Hematopoietic multipotent progenitor cell treated with erythropoietin and hydrocortisone succinate and interleukin-3 and kit ligand, for 17 days (in vitro differentiated cells): ENCODE results near the gene PLCG1.

Experiments
- DNase-seq: peaks from one replicate; pipeline ENCODE4 v3.0.0-alpha.2; 2015; ENCODE audit warnings: low spot score

Gene PLCG1

GRCh38 chr20:41167481-41168253 is 30.3 kb downstream of the PLCG1 start:
- DNase-seq = no peak

- DNase-seq = no peak
These were observed 31.2 kb downstream of the PLCG1 start for GRCh38 chr20:41168281-41169161.

- no peak for DNase-seq
These were observed 31.9 kb downstream of the PLCG1 start for GRCh38 chr20:41169162-41169690.

GRCh38 chr20:41169791-41170351 is 32.5 kb downstream of the PLCG1 start:
- DNase-seq = no peak

GRCh38 chr20:41170386-41171105 is 33.2 kb downstream of the PLCG1 start:
- DNase-seq = no peak

- no peak for DNase-seq
These were observed 34.5 kb downstream of the PLCG1 start for GRCh38 chr20:41171736-41172295.

- no peak for DNase-seq
These were observed 35.2 kb downstream of the PLCG1 start for GRCh38 chr20:41172296-41173140.

- peak; percentile 62 for DNase-seq
These were observed 35.9 kb downstream of the PLCG1 start for GRCh38 chr20:41173161-41173721.

- no peak for DNase-seq
These were observed 36.5 kb downstream of the PLCG1 start for GRCh38 chr20:41173791-41174341.

GRCh38 chr20:41174373-41174772 is 37.0 kb downstream of the PLCG1 start:
- DNase-seq = no peak

GRCh38 chr20:41174782-41175181 is 37.4 kb downstream of the PLCG1 start:
- DNase-seq = no peak

- no peak for DNase-seq
These were observed 37.9 kb downstream of the PLCG1 start for GRCh38 chr20:41175201-41175651.

- no peak for DNase-seq
These were observed 38.5 kb downstream of the PLCG1 start for GRCh38 chr20:41175727-41176330.

GRCh38 chr20:41176711-41177552 is 39.6 kb downstream of the PLCG1 start:
- no peak for DNase-seq

GRCh38 chr20:41177636-41178035 is 40.3 kb downstream of the PLCG1 start:
- DNase-seq = no peak

GRCh38 chr20:41178495-41178894 is 41.2 kb downstream of the PLCG1 start:
- DNase-seq = no peak

- no peak for DNase-seq
These were observed 41.6 kb downstream of the PLCG1 start for GRCh38 chr20:41178904-41179432.

- no peak for DNase-seq
These were observed 42.6 kb downstream of the PLCG1 start for GRCh38 chr20:41179961-41180360.
